Activated effector memory CD4-positive, alpha-beta T cell treated with Interleukin-2 at 50 U/mL for 16 hours (primary cell): ENCODE measurements around the gene FUT4.
A peak's percentile ranks its signal among the peaks of the same experiment; 100 is the strongest.
"Not testable (repeated sequence)": the region's sequence is repeated elsewhere in the genome, so short reads cannot be mapped to it uniquely, and the experiment has no call there.

Source experiments
- DNase-seq: peaks from one replicate; pipeline ENCODE4 v3.0.0-alpha.2; 2020

Gene FUT4, protein sequence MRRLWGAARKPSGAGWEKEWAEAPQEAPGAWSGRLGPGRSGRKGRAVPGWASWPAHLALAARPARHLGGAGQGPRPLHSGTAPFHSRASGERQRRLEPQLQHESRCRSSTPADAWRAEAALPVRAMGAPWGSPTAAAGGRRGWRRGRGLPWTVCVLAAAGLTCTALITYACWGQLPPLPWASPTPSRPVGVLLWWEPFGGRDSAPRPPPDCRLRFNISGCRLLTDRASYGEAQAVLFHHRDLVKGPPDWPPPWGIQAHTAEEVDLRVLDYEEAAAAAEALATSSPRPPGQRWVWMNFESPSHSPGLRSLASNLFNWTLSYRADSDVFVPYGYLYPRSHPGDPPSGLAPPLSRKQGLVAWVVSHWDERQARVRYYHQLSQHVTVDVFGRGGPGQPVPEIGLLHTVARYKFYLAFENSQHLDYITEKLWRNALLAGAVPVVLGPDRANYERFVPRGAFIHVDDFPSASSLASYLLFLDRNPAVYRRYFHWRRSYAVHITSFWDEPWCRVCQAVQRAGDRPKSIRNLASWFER

DNA sequence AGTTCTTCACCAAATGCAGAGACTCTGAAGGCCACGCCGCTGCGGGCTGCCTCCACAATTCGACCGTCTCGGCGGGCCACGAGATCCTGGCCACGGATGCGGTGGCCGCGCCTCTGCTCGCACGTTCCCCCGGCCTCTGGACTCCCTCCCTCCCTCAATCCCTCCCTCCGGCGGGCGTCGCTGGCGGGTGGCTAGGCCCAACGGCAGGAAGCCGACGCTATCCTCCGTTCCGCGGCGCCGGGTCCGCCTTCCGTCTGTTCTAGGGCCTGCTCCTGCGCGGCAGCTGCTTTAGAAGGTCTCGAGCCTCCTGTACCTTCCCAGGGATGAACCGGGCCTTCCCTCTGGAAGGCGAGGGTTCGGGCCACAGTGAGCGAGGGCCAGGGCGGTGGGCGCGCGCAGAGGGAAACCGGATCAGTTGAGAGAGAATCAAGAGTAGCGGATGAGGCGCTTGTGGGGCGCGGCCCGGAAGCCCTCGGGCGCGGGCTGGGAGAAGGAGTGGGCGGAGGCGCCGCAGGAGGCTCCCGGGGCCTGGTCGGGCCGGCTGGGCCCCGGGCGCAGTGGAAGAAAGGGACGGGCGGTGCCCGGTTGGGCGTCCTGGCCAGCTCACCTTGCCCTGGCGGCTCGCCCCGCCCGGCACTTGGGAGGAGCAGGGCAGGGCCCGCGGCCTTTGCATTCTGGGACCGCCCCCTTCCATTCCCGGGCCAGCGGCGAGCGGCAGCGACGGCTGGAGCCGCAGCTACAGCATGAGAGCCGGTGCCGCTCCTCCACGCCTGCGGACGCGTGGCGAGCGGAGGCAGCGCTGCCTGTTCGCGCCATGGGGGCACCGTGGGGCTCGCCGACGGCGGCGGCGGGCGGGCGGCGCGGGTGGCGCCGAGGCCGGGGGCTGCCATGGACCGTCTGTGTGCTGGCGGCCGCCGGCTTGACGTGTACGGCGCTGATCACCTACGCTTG lies at the start of gene FUT4:
Gene FUT4, plus strand, starts transcription at position 227 of the 951 bp plus-strand sequence. Its CDS starts 213 bp downstream, at position 440.
- DNase-seq = peak; percentile 61

DNA sequence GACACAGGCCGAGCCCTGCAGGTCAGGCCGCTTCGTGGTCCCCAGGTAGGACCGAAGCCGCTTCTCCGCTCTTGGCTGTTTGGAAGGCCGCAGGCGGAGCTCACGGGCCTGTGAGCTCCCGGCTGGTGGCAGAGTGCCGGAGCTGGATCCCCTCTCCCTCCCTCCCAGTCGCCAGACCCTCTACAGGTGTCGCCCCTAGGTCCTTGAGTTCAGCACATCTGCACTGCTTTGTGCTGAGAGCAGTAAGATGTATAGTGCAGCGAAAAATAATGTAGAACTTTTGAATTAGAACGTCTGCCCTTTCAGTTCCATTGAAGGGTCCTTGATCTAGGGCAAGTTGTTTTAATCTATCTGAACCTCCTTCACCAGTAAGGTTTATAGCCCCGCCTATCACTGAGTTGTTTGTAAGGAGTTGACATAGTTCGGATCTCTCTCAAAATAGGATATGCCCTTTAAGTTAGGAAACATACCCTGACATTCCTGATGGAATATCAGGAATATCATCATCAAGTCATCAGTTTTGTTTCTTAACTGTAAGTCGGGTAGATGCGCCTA lies 49.5 kb upstream of the FUT4 start:
- DNase-seq = no peak

DNA sequence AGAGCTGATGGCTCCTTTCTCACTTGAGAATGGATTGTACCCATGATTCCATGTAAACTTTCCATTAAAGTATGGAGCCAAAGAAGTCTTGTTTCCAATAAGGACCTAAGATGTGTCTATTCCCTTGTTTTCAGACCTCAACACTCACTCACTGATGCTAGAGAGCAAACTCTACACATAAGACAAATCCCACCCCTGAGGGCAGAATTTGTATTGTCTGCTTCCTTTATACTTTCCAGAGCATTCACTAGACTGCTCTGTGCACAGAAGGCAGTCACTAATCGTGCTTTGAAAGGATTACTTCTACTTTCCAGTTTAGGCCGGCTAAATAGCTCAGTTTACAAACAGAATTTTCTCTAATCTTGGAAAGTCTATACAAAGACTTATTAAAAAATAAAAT lies 43.5 kb upstream of the FUT4 start:
- DNase-seq = no peak

DNA sequence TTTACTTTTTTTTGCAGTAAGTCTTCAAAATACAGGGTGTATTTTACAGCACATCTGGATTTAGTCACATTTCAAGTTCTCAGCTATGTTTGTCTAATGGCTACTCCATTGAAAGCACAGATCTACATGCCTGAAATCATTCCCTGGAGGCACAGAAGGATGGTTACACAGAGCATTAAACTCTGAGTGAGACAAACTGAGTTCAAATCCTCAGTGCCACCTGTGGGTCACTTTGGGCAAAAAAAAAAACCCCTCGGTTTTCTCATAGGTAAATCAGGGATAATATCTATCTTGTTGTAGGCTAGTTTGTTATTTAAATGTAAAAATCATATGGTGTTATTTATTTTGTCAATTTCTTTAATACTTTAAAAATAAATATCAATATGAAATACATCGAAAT lies 42.2 kb upstream of the FUT4 start:
- DNase-seq = no peak

DNA sequence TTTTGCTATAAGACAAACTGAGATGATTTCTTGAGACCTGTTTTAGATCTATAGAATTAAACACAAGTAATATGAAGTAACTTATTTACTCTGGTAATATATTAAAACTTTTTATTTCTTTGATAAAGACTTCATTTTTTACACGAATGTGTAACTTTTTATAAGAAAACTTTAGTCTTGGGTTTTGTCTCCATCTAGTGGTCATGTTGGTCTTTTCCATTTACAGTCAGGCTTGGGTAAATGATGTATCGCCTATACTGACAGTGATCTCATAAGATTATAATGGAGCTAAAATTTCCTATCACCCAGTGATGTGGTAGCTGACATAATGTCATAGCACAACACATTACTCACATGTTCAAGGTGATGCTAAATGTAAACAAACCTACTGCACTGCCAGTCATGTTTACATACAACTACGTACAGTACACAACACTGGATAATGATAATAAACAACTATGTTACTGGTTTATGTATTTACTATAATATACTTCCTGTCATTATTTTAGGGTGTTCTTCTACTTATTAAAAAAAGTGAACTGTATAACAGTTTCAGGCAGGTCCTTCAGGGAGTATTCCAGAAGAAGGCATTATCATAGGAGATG lies 38.9 kb upstream of the FUT4 start:
- DNase-seq = no peak

DNA sequence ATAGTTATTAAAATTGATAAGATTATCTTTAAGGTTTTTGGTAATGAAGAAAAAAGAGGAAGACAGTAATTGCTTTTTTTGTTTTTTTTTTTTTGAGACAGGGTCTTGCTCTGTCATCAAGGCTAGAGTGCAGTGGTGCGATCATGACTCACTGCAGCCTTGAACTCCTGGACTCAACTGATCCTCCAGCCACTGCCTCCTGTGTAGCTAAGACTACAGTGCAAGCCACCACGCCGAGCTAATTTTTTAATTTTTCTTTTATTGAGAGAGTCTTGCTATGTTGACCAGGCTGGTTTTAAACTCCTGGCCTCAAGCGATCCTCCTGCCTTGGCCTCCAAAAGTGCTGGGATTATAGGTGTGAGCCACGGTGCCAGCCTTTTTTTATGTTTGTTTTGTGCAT lies 37.2 kb upstream of the FUT4 start:
- DNase-seq = not testable (repeated sequence)

DNA sequence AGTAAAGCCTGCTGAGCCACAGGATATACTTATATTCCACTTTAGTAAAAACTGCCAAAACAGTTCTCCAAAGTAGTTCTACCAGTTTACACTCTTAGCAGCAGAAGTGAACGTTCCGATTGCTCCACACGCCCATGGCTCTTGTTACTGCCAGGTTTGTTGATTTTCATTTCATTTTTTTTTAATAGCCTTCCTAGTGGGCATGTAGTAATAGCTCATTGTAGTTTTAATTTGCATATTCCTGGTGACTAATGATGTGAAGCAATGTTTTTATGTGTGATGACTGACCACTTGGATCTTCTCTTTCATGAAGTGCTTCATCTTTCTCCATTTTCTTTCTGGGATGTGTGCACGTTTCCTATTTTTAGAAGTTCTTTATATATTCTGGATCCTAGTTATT lies 36.2 kb upstream of the FUT4 start:
- no peak for DNase-seq

DNA sequence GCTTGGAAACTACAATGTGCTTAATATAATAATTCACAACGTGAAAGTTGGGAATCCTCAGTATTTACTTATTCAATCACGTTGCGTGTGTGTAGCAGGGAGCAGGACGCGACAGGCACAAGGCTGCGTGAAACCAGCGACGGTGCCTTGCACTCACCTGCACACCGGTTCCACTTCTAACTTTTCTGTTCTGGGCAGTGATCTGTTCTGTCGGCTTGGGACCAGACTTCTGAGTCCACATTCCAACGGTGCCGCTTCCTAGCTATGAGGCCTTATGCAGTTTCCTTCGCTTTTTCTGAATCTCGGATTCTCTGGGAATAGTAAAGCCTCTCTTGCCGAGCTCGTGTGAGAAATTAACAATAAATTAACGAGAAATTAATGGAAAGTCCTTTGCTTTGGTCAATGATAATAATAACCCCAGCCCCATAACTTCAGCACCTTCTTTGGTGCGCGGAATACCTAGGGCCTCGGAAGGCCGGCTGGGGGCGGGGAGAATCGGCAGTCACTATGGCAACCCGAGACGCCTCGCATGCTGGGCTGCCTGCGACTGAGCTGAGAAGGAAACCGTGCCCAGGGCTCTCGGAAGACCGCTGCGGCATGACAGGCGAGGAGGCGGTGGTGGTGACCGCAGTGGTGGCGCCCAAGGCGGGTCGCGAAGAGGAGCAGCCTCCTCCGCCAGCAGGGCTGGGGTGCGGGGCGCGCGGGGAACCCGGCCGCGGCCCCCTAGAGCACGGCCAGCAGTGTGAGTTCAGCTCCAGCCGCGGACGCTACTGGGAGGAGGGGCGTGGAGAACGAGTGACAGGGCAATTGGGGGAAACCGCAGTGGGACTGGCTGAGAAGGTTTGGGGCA lies 31.6 kb upstream of the FUT4 start, which contains the start of gene C11orf97:
Gene C11orf97, plus strand, starts transcription at position 530 of the 850 bp plus-strand sequence. Its CDS starts 68 bp downstream, at position 598.
- DNase-seq = peak; percentile 36

DNA sequence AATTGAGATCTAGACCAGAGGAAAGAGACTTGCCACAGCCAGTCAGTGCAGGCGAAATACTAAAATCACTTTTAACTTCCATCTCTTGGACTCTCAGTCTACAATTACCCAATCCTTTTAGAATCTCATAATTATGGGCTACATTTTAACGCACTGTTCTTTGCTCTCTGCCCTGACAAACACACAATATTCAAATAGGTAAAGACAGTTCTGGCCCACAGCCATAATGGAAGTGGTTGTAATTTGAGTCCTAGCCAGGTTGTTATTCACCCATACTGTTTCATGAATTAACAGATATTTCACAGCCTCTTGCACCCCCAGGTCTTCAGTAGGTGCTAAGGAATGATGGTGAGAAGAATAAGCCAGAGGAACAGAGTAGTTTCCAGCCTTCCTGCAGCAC lies 30.6 kb upstream of the FUT4 start:
- DNase-seq = no peak

DNA sequence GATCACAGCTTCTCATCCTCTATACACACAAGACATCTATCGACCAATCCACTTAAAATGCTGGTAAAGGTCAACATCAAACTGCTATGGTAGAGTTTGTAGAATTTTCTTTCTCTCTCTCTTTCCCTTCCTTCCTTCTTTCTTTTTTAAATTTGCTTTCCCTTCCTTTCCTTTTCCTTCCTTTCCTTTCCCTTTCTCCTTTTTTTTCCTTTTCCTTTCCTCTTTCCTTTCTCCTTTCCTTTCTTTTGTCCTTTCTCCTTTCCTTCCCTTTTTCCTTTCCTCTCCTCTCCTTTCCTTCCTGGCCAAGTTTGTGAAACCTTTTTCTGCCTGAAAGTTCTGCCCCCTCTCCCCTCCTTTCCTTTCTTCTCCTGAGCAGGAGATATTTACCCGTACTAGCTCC lies 28.3 kb upstream of the FUT4 start:
- DNase-seq = no peak

DNA sequence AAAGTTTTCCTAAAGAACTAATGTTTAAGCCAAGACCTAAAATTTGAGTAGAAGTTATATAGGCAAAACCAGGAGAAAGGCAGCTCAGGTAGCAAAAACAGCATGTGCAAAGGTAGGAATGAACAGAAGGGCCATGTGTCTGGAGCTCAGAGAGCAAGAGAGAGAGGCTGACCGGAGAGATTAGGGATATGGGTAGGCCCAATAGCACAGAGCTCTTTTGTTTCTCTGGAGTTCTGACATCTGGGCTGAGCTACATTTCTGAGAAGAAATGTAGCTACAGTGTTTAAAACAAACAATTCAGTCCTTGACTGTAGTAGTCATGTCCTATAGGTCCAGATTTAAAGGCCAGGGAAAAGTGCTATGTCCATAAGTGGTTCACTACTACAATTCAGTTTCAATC lies 27.0 kb upstream of the FUT4 start:
- no peak for DNase-seq

DNA sequence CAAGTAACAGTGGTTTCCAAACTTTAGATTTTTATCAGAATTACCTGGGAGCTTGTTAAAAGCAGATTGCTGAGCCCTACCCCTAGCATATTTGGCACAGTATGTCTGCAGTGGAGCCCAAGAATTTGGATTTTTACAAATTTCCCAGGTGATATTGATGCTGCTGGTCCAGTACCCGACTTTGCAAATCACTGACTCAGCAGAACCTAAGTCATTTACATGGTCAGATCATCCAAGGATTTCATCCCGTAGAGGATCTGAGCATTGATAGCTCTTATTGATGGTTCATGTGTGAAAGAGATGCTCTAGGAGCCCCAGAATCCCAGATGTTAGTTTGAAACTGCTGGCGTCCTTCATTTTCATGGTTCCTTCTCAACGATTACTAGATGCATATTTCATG lies 25.4 kb upstream of the FUT4 start:
- DNase-seq = no peak

DNA sequence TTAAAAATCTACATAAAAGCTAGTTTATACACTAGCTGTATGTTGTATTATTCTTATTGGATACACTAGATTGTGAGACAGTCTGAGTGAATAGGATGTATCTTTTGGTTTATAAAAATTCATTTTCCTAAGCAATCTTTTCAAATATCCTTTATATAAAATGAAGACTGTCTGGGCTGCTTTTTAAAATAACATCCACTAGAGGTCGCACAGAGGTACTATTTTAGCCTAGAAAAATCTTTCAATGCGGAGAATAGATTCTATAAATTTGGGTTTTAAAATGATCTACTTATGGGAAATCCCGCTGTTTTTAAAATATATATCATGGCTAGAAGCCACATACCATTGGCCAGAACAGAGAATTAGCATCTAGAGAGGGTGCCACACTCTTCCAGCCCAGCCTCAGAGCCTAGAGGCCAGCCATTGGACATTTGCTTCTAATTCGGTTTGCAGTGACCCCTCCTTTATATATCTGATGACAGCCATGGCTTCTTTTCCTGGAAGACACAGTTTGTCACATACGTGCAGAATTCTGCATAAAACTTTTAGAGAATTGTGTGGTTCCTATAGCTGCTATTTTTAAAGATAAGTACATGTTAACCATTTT lies 24.1 kb upstream of the FUT4 start:
- no peak for DNase-seq

DNA sequence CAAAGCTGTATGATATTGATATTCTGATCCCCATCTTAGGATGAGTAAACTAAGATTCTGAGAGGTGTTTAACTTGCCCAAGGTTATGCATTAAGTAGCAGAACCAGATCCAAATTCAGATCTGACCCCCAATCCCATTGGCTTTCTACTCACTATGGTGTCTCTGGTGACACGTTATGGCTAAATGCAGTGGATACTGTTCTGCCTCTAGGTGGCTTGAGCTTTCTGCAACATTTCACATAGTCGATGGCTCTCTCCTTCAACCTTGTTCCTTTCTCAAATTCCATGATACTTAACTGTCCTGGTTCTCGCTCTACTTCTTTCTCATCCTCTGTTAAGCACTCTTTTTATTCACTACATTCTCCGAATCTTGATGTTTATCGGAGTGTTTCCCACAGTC lies 22.0 kb upstream of the FUT4 start:
- DNase-seq = no peak

DNA sequence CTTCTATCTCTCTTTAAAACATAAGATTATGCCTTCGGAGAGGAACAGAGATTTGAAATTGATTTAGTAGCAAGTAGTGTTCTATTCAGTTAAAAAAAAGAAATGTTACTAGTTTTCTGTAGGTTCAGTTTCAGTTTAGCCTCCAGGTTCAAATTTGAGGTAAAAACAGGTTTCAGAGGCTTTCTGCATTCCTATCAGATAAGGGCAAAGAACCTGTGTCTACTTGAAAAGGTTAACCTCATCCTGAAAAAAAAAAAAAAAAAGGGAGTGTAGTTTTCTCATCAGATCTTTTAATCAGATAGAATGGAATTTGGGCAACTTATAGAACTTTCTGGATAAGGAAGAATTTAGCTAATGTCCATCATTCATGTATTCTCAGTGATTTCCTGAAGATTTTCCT lies 19.4 kb upstream of the FUT4 start:
- no peak for DNase-seq

DNA sequence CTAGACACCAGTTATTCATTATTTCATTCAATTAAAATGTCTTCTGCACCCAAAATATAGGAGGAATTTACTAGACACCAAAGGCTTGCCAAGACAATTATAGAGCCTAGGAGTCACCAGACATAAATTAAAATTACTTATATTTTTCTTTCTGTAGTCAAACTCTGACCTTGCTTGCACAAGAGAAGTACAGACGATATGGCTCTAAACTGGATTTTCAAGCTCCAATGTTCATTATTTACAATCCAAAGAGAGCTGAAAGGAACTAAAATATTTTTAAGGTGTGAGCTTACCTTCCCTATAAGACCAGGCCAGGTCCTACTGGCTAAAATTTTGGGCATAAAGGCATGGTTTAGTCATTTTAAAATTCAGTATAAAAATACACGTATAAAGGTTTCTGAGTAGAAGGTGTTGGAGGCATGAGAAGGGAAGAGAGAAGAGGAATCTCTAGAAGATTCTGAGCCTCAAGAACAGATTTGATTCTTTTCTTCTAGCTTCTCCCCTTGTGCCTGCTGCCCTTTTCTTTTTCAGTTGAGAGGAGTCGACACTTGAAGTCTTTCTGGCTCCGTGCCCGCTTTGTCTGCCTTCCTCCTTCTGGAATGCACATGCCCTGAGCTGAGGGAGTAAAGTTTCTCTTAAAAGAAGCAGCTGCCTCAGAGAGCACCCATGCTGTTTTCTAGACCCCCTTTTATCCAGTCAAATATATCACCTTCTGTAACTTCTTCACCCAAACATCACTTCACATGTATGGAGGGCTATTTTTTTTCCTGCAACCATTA lies 18.0 kb upstream of the FUT4 start:
- no peak for DNase-seq

DNA sequence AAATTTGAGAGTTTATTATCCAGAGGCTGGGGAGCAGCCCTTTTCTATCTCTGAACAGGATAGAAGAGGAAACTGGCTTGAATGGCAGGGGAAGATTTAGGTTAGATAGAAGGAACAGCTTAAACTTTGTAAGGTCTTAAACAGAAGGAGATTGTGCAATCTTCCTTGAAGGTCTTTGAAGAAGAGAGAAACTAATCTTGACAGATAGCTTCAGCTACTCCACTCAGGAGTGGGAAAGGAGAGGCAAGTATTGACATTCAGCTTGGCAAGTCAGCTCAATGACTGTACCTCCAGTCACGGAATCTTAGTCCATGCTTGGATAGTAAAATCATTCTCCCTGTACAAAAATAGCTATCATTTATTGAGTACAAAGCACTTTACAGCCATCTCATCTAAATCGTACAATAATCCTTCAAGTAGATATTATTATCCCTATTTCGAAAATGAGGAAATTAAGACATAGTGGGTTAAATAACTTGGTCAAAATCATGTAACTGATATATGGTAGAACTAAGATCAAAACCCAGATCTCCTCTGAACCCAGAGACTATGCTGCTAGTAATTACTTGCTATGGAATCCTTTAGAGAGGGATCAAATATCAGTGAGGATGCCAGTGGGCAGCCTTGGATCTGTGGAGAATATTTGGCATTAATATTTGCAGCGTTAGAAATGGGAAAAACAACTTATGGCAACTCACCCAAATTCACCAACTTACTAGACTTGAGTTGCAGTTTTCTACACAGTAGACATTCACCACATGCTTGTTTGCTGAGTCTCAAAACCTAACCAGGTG lies 16.9 kb upstream of the FUT4 start:
- DNase-seq = no peak

DNA sequence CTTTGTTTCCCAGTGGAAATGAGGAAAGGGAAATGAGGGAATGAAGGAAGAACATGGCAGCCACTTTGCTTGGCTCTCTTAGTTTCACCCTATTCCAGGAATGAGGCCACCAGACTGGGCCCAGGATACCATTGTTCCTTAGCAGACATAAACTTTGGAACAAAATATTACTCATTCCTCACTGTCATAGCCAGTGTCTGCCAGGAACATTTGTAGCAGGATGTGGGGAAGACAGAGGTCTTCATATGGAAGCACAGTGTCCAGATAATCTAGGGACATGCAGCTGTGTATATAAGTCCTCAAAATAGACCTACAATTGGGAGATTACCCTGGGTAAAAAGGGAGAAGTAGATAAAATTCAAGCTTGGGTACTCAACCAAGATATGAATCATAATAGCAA lies 15.2 kb upstream of the FUT4 start:
- DNase-seq = no peak

DNA sequence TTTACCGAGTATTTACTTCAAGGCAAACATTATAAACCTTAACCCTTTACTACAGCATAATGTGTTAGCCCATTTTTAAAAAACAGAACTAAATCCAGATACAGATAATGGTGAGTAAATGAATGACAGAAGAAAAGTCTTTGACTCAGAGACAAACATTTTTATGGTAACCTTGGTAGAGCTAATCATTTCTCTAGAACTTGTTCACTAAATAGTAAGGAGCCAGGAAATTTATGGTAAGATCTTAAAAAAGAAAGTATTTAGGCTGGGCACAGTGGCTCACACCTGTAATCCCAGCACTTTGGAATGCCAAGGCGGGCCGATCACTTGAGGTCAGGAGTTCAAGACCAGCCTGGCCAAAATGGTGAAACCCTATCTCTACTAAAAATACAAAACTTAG lies 11.5 kb upstream of the FUT4 start:
- DNase-seq = no peak

DNA sequence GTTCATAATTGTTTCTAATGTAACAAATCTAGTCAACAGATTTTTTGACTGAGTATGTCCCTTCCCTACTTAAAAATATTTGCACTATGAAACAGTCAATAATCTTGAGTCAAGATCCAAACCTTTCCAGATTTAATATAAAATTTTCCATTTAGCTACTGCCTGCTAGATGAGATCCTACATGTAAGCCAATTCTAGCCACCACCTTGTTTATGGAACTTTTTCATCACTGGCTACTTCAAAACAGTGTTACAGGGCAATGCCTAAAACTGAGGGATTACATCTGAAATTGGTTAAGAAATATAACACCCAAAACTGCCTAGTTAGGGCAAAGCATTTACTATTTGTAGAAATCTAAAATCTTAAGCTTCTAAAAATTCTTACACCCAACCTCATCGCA lies 10.5 kb upstream of the FUT4 start:
- no peak for DNase-seq
